Amniotic epithelial cell (primary cell): ENCODE results near the gene DHX34.
"Not testable (repeated sequence)": the region's sequence is repeated elsewhere in the genome, so short reads cannot be mapped to it uniquely, and the experiment has no call there.

Experiments
- DNase-seq: peaks from one replicate; pipeline ENCODE4 v3.0.0-alpha.2; 2010; ENCODE audit warnings: low read depth

The DHX34 gene

DNA sequence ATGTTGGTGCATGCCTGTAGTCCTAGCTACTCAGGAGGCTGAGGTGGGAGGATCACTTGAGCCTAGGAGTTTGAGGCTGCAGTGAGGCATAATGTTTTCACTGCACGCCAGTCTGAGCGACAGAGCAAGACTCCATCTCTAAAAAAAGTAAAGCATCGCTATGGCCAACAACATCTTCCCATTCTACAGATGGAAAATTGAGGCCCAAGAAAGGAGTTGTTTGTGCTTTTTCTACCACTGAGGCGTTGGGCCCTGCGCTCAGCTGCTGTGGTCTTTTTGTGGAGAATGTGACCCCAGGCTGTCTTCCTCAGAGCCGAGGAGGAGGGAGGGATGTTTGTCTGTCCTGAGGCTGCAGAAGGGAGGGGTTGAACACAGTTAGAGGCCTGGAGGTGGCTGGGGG, 17.6 kb upstream of the DHX34 start:
- no peak for DNase-seq

DNA sequence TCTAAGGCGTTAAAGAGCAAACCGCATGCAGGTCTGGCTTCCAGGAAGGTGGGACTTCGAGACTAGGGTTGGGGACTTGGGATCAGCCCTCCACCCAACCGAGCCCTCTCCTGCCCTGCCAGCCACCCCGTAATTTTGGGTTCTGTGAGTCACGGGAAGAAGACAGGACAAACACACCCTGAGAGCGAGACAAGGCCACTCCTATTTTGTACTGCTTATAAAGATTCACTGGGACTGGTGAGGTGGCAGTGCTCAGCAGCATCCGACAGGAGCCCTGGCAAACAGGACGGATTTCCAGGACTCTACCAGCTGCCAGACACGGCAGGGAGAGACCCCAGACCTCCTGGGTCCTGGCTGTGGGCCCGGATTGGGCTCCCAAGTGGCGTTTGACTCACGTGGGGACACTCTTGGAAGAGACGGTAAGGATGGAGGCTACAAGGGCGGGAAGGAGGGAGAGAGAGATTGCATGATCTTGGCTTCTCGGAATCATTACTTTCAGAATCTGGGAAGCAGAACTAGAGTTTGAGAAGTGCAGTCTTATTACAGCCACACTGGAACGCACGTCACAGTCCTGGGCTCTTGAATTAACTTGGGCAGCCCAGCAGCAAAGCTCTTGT, 17.1 kb upstream of the DHX34 start, which contains the start of gene C5AR2:
Gene C5AR2 (plus strand): TSS at position 245 of the 617 bp plus-strand sequence. CDS start 8,625 bp downstream, outside the sequence.
- DNase-seq, result no peak

- DNase-seq, result not testable (repeated sequence)
Measured at GRCh38 chr19:47336765-47337718, 12.1 kb upstream of the DHX34 start.

DNA sequence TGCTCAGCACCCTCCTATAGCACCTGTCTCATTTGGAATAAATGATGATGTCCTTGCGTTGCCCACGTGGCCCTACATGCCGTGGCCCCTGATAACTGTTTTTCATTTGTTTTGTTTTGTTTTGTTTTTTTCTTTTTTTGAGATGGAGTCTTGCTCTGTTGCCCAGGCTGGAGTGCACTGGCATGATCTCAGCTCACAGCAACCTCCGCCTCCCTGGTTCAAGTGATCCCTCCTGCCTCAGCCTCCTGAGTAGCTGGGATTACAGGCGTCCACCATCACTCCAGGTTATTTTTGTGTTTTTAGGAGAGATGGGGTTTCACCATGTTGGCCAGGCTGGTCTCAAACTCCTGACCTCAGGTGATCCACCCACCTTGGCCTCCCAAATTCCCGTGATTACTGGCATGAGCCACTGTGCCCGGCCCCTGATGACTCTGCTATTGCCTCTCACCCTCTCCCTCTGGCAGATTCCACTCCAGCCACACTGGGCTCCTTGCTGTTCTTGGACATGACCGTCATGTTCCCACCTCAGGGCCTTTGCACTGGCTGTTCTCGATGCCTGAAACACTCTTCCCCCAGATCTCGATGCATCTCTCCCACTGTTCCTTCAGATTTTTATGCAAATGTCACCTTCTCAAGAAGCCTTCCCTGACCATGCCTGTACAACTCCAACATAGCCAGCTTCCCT, 9.8 kb upstream of the DHX34 start:
- DNase-seq, result no peak

- DNase-seq, result no peak
Measured at GRCh38 chr19:47340477-47341208, 8.5 kb upstream of the DHX34 start.

GRCh38 chr19:47341734-47342133, 7.4 kb upstream of the DHX34 start:
- DNase-seq, result no peak

DNA sequence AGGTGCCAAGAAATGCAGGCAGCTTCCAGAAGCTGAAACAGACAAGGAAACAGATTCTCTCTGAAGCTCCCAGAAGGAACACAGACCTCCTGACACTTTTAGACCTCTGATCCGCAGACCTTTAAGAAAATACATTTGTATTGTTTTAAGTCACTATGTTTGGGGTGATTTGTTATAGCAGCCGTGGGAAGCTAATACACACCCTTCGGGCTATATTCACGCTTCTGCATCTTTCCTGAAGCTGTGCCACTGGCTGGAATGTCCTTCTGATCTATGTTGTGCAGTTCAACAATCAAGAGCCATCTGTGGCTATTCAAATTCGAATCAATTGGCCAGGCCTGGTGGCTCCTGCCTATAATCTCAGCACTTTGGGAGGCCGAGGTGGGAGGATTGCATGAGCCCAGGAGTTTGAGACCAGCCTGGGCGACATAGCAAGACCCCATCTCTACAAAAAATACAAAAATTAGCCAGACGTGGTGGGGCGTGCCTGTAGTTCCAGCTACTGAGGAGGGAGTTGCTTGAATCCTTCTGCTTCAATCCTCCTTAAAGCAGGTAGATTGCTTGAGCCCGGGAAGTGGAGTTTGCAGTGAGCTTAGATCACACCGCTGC, 5.8 kb upstream of the DHX34 start:
- no peak for DNase-seq

GRCh38 chr19:47344425-47344824, 4.7 kb upstream of the DHX34 start:
- DNase-seq, result no peak

DNA sequence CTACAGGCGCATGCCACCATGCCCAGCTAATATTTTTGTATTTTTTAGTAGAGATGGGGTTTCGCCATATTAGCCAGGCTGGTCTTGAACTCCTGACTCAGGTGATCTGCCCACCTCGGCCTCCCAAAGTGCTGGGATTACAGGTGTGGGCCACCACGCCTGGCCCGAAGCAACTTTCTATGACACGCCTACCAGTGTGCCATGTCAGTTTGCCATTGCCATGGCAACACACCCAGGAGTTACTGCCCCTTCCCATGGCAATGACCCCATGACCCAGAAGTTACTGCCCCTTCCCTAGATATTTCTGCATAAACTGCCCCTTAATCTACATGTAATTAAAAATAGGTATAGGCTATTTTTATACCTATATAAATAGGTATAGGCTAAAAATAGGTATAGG, 3.1 kb upstream of the DHX34 start:
- DNase-seq, result not testable (repeated sequence)

DNA sequence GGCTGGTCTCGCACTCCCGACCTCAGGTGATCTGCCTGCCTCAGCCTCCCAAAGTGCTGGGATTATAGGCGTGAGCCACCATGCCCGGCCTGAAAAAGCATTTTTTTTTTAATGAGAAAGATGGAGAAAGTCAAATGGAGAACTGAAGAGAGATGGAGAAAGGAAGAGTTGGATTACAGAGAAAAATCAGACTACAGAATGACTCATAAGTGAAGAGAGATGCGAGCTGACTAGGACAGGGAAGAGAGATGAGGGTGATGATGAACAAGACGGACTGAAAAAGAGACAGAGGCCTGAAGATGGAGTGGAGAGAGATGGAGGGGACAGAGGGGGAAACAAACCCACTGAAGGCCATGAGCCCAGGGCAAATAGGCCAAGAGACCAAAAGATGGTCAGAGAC, 1.5 kb downstream of the DHX34 start:
- peak; percentile 7 for DNase-seq

GRCh38 chr19:47351548-47351947, 2.4 kb downstream of the DHX34 start:
- DNase-seq, result peak; percentile 73

DNA sequence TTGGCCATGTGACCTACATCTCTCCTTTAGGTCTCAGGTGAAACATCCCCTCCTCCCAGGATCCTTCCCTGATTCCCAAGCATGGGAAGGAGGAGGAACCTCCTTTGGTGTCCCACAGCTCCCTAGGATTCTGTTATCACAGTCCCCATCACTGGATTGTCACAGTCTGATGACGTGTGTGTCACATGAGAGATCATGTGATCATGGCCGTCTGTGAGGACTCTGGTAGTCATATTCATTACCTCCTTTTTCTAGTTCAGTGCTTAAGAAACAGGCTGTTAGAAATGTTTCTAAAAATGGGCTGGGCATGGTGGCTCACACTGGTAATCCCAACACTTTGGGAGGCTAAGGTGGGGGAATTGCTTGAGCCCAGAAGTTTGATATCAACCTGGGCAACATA, 3.0 kb downstream of the DHX34 start:
- DNase-seq, result no peak

- DNase-seq, result no peak
Measured at GRCh38 chr19:47353307-47353712, 4.2 kb downstream of the DHX34 start.

DNA sequence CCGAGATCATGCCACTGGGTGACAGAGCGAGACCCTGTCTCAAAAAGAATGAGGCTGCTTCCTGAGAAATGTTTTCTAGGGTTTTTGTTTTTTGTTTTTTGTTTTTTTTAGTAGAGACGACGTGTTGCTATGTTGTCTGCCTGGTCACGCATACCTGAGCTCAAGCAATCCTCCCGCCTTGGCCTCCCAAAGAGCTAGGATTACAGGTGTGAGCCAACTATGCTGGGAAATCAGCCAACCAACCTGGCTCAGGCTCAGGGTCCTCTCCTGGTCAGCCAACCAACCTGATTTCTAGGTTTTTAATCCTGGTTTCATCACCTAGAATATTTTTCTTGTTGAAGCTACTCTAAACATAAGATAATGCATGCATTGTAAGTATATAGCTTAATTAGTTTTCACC, 7.8 kb downstream of the DHX34 start:
- no peak for DNase-seq

DNA sequence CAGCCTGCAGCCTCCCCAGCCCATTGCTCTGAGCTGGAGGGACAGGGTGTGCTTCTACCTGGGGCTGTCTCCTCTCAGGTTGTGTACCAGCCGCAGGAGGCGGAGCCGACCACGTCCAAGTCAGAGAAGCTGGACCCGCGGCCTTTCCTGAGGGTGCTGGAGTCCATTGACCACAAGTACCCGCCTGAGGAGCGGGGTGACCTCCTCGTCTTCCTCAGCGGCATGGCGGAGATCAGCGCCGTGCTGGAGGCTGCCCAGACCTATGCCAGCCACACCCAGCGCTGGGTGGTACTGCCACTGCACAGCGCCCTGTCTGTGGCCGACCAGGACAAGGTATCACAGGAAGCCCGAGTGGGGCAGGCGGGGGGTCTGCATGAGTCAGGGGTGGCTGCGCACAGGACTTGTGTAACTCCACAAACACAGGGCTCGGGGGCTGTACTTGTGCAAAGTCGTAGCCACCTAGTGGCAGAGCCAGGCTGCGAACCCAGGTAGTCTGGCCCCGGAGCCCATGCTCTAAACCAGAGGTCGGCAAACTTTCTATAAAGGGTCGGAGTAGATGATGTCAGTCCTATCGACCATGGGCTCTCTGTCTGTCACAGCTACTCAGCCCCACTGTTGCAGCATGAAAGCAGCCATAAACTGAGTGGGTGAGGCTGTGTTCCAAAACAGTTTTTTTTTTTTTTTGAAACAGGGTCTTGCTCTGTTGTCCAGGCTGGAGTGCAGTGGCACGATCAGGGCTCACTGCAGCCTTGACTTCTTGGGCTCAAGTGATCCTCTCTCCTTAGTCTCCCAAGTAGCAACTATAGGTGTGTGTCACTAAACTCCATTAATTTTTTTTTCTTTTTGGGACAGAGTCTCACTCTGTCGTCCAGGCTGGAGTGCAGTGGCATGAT, 8.9 kb downstream of the DHX34 start:
- no peak for DNase-seq

DNA sequence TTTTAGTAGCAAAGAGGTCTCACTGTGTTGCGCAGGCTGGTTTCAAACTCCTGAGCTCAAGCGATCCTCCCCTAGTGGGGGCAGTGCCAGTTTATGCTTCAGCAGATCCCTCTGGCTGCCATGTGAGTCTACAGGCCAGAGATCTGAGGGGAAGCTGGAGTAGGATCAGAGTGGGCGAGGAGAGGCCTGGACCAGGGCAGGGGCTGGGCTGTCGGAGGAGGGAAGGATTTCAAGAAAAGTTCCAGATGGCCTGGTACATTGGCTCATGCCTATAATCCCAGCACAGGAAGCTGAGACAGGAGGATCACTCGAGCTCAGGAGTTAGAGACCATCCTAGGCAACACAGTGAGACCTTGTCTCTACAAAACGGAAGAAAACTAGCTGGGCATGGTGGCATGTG, 9.8 kb downstream of the DHX34 start:
- peak; percentile 19 for DNase-seq

DNA sequence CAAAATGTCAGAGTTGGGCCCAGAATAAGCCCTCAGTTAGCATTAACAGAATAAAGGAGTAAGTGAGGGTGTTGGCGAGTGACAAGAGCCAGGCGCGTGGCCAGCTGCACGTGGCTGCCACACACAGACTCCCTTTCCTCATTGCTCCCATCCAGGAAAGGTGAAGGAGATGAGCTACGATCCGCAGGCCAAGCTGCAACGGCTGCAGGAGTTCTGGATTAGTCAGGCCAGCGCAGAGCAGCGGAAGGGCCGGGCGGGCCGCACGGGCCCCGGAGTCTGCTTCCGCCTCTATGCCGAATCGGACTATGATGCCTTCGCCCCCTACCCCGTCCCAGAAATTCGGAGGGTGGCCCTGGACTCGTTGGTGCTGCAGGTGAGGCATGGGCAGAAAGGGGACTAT, 13.2 kb downstream of the DHX34 start:
- no peak for DNase-seq

- peak; percentile 45 for DNase-seq
Measured at GRCh38 chr19:47363758-47364531, 14.8 kb downstream of the DHX34 start.

GRCh38 chr19:47365455-47365854, 16.3 kb downstream of the DHX34 start:
- DNase-seq, result not testable (repeated sequence)
